Epithelial cell of esophagus (primary cell): ENCODE results near the gene PELI2.

Source experiments
- DNase-seq: peaks from one replicate; pipeline ENCODE4 v3.0.0; 2010; ENCODE audit warnings: low read depth
- H3K4me3 ChIP-seq: 2 replicates; pipeline ENCODE4 v1.5.1; 2011; ENCODE audit warnings: mild to moderate bottlenecking, low read length, control low read depth
- TF ChIP-seq, protein P1 (sequence below): IDR thresholded peaks from 2 replicates; pipeline ENCODE4 v1.5.1; 2011; ENCODE audit warnings: low read depth, mild to moderate bottlenecking, low read length, control low read depth, inconsistent platforms; ENCODE audit not compliant: insufficient read depth; ENCODE audit errors: missing control alignments

The PELI2 gene

DNA sequence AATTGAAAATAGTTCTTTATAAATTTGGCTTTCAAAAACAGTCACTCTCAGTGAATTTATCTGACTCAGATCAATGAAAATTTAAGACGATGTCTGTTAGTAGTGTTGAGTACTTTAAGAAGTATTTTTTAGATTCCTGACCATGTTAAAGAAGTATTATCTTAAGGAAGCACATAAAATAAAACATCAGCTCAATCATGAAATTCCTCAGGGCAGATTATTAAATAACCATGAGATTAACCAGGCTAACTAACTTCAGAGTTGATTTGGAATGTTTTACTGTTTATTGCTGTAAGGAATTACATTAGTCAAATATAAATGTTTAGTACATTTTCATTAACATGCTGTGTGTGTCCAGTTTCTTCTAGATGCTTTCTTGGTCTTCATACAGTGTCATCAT is 160.2 kb downstream of the PELI2 start:
- DNase-seq: no peak
- H3K4me3 ChIP-seq: no peak overlapping the region
- TF ChIP-seq, protein P1, sequence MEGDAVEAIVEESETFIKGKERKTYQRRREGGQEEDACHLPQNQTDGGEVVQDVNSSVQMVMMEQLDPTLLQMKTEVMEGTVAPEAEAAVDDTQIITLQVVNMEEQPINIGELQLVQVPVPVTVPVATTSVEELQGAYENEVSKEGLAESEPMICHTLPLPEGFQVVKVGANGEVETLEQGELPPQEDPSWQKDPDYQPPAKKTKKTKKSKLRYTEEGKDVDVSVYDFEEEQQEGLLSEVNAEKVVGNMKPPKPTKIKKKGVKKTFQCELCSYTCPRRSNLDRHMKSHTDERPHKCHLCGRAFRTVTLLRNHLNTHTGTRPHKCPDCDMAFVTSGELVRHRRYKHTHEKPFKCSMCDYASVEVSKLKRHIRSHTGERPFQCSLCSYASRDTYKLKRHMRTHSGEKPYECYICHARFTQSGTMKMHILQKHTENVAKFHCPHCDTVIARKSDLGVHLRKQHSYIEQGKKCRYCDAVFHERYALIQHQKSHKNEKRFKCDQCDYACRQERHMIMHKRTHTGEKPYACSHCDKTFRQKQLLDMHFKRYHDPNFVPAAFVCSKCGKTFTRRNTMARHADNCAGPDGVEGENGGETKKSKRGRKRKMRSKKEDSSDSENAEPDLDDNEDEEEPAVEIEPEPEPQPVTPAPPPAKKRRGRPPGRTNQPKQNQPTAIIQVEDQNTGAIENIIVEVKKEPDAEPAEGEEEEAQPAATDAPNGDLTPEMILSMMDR: no peak

DNA sequence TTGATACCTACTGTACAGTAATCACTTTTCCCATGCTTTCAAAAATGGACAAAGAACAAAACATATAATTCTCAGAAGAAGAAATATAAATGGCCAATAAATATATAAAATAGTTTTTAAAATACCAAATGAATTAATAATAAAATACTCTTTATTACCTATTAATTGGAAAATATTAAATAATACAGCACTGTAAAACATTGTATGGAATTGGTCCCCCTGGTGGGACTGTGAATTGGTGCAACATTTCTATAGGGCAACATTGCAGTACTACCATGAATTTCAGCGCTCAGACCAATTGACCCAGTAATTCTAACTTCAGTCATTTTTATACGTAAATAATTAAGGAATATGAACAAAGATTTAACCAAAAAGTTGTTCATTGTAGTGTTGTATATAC is 162.6 kb downstream of the PELI2 start:
- TF ChIP-seq, protein P1: peak; percentile 22
- no peak for DNase-seq

DNA sequence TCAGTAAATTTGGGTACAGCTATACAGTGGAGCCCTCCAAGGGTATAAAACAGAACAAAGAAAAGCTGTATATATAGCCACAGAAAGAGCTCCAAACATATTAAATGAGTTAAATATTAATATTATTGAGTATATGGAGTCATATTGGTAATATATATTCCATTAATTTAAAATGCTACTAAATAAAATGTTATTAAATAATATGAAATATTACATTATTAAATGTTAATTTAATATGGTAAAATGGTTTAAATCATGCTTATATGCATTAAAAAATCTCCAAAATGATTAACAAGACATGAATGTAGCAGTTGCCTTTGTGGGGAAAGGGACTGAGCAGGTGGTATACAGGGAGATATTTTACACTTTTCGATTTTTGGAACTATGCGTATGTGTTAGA is 164.0 kb downstream of the PELI2 start:
- H3K4me3 ChIP-seq: no peak overlapping the region
- TF ChIP-seq, protein P1: no peak
- DNase-seq: no peak

More for the DNA sequence above, 162.6 kb downstream of the PELI2 start:
- no peak overlapping the region for H3K4me3 ChIP-seq

DNA sequence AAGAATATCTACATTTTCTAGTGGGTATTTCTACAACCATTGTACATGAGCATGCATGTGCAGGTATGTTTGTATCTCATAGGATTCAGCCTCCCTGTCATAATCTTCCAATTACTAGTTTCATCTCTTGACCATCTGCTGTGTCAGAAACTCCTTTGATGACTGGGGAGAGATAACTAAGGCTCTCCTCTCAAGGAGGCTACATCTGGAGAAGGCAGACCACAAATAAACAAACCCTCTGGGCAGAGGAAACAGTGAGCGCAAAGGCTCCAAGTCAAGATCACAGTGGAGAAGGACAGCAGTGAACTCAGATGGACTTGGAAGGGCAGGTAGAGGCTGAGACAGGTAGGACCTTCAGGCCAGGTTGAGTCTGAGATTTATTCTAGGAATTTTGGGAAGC is 166.4 kb downstream of the PELI2 start:
- no peak overlapping the region for H3K4me3 ChIP-seq
- TF ChIP-seq, protein P1: no peak
- no peak for DNase-seq

DNA sequence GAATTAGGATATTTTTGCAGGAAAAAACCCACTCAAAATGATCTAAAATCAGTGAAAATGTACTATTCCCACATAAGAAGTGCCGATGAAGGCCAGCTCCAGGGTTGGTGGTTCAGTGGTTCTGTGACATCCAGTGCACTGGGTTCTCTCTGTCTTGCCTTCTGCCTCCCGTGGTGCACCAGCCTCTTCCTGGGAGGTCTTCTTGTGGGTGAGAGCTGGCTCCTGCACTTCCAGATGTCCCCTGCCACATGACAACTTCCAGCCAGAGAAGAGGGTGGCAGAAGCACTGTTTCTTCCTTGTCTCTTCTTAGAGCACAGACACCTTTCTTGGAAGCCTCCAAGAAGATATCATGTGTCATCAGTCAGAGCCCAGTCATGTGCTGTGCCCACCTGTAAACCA is 170.9 kb downstream of the PELI2 start:
- DNase-seq: no peak
- TF ChIP-seq, protein P1: no peak
- no peak overlapping the region for H3K4me3 ChIP-seq

DNA sequence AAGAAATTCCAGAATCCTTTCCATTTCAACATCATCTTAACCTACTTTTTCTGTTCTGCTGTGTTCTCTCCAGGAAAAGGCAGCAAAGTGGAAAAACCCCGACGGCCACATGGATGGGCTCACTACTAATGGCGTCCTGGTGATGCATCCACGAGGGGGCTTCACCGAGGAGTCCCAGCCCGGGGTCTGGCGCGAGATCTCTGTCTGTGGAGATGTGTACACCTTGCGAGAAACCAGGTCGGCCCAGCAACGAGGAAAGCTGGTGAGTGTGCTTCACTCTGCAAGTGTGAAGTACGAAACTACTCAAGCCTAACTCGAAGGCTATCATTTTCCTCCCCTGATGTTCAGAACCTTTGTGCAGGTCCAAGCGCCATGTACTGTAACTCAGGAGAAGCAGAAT is 172.0 kb downstream of the PELI2 start:
- H3K4me3 ChIP-seq: no peak overlapping the region
- no peak for DNase-seq
- TF ChIP-seq, protein P1: no peak

DNA sequence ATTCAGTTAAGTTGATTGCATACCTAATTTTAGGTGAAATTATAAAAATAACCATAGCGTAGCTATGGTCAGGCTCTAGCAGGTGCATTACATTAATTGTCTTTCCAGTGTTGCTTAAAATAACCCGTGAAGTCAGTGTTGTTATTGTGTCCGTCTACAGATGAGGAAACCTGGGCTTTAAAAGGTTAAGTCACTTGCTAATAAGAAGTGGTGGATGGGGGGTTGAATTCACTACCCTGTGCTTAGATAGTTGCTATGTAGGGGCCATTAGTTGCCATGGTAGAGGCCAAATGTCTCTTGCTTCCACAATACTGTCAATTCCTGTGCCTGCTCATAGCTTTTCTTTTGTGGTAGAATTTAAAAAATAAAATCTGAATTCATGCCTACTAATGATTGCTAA is 174.8 kb downstream of the PELI2 start:
- no peak for DNase-seq

More for the DNA sequence above, 174.8 kb downstream of the PELI2 start:
- TF ChIP-seq, protein P1: no peak
- no peak overlapping the region for H3K4me3 ChIP-seq
